ENCODE measurements around the gene UBE4B. TPM values are rescaled to one million over a fixed set of nuclear protein-coding genes. Genes with fewer than 3 reads are reported as not detected.

Gene UBE4B
- total and polyA plus RNA-seq, 2 of the 13 experiments (the other 11 are each of a cell fraction or from before 2014, with no cell fraction given) = 15.2 to 24.8 TPM

DNA sequence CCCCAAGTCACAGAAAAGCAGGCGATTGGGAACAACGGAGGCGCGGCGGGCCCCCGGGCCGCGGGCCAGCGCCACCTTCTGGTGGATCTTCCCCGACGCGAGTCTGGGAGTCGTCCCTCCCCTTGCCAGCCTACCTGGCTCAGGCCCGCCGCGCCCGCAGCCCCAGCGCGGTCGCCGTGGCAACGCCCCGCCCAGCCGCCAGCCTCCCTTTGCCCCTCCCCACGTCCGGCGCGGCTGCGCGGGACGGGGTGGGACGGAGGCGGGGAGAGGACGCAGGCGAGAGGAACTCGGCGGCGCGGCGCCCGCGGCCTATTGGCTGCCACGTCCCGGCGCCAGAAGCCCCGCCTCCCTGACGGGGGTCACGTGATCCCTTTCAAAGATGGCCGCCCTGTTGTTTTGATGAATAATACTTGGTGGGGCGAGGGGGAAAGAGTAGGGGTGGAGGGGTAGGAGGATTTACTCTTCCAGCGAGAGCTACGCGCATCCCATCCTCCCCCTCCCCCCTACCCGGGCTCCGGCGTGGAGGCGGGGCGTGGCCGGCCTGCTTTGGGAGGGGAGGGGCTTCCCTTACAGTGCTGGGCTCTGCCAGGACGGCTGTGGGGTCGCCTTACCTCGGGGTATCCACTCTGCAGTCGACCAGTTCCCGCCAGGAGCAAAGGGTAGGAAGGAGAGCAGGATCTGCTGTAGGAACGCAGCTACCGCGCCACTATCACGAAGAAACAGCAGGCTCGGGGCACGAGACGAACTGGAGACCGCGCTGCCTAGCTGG is at the start of gene UBE4B (continued):
- no peak for TF ChIP-seq KLF15 (CRISPR knock-in tag; IDR thresholded peaks at IDR 0.05; ENCODE audit: borderline replicate concordance)
- TF ChIP-seq, protein P1, sequence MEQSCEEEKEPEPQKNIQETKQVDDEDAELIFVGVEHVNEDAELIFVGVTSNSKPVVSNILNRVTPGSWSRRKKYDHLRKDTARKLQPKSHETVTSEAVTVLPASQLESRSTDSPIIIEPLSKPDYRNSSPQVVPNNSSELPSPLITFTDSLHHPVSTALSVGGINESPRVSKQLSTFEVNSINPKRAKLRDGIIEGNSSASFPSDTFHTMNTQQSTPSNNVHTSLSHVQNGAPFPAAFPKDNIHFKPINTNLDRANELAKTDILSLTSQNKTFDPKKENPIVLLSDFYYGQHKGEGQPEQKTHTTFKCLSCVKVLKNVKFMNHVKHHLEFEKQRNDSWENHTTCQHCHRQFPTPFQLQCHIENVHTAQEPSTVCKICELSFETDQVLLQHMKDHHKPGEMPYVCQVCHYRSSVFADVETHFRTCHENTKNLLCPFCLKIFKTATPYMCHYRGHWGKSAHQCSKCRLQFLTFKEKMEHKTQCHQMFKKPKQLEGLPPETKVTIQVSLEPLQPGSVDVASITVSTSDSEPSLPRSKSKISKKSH (CRISPR knock-in tag; IDR thresholded peaks at IDR 0.05; ENCODE audit: borderline replicate concordance) = no peak
- TF ChIP-seq, protein P2, sequence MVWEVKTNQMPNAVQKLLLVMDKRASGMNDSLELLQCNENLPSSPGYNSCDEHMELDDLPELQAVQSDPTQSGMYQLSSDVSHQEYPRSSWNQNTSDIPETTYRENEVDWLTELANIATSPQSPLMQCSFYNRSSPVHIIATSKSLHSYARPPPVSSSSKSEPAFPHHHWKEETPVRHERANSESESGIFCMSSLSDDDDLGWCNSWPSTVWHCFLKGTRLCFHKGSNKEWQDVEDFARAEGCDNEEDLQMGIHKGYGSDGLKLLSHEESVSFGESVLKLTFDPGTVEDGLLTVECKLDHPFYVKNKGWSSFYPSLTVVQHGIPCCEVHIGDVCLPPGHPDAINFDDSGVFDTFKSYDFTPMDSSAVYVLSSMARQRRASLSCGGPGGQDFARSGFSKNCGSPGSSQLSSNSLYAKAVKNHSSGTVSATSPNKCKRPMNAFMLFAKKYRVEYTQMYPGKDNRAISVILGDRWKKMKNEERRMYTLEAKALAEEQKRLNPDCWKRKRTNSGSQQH (CRISPR knock-in tag; IDR thresholded peaks at IDR 0.05; ENCODE audit: low read depth) = no peak
- TF ChIP-seq, protein P3, sequence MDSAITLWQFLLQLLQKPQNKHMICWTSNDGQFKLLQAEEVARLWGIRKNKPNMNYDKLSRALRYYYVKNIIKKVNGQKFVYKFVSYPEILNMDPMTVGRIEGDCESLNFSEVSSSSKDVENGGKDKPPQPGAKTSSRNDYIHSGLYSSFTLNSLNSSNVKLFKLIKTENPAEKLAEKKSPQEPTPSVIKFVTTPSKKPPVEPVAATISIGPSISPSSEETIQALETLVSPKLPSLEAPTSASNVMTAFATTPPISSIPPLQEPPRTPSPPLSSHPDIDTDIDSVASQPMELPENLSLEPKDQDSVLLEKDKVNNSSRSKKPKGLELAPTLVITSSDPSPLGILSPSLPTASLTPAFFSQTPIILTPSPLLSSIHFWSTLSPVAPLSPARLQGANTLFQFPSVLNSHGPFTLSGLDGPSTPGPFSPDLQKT (CRISPR knock-in tag; IDR thresholded peaks at IDR 0.05; ENCODE audit: borderline replicate concordance) = no peak
- TF ChIP-seq POLR2A (IDR thresholded peaks at IDR 0.05; ENCODE audit: insufficient read depth in 1 of 2, low read depth in 2 of 2, low read length in 2 of 2) = peak; percentile 55 to 65
- TF ChIP-seq ZNF468 (CRISPR knock-in tag; IDR thresholded peaks at IDR 0.05) = no peak
- TF ChIP-seq, protein P4, sequence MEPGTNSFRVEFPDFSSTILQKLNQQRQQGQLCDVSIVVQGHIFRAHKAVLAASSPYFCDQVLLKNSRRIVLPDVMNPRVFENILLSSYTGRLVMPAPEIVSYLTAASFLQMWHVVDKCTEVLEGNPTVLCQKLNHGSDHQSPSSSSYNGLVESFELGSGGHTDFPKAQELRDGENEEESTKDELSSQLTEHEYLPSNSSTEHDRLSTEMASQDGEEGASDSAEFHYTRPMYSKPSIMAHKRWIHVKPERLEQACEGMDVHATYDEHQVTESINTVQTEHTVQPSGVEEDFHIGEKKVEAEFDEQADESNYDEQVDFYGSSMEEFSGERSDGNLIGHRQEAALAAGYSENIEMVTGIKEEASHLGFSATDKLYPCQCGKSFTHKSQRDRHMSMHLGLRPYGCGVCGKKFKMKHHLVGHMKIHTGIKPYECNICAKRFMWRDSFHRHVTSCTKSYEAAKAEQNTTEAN (CRISPR knock-in tag; conservative IDR thresholded peaks at IDR 0.05) = no peak
- TF ChIP-seq, protein P5, sequence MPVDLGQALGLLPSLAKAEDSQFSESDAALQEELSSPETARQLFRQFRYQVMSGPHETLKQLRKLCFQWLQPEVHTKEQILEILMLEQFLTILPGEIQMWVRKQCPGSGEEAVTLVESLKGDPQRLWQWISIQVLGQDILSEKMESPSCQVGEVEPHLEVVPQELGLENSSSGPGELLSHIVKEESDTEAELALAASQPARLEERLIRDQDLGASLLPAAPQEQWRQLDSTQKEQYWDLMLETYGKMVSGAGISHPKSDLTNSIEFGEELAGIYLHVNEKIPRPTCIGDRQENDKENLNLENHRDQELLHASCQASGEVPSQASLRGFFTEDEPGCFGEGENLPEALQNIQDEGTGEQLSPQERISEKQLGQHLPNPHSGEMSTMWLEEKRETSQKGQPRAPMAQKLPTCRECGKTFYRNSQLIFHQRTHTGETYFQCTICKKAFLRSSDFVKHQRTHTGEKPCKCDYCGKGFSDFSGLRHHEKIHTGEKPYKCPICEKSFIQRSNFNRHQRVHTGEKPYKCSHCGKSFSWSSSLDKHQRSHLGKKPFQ (CRISPR knock-in tag; IDR thresholded peaks at IDR 0.05; ENCODE audit: insufficient replicate concordance) = no peak
- no peak for TF ChIP-seq CAMTA2 (CRISPR knock-in tag; IDR thresholded peaks at IDR 0.05; ENCODE audit: borderline replicate concordance)
- TF ChIP-seq MYC (CRISPR knock-in tag; IDR thresholded peaks at IDR 0.05; ENCODE audit: borderline replicate concordance) = peak; percentile 27; the same call in 1 of the 2 replicates
- TF ChIP-seq NONO (IDR thresholded peaks at IDR 0.05) = no peak
- TF ChIP-seq NONO (CRISPR knock-in tag; conservative IDR thresholded peaks at IDR 0.05) = peak; percentile 60
- TF ChIP-seq ZNF841 (CRISPR knock-in tag; IDR thresholded peaks at IDR 0.05; ENCODE audit: borderline replicate concordance) = no peak
- TF ChIP-seq SMARCC2 (IDR thresholded peaks at IDR 0.05) = no peak
- no peak for TF ChIP-seq MED13 (CRISPR knock-in tag; IDR thresholded peaks at IDR 0.05)
- no peak for TF ChIP-seq MTF1 (CRISPR knock-in tag; IDR thresholded peaks at IDR 0.05)
- TF ChIP-seq, protein P6, sequence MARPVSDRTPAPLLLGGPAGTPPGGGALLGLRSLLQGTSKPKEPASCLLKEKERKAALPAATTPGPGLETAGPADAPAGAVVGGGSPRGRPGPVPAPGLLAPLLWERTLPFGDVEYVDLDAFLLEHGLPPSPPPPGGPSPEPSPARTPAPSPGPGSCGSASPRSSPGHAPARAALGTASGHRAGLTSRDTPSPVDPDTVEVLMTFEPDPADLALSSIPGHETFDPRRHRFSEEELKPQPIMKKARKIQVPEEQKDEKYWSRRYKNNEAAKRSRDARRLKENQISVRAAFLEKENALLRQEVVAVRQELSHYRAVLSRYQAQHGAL (CRISPR knock-in tag; IDR thresholded peaks at IDR 0.05; ENCODE audit: not compliant biosample characterization) = no peak
- TF ChIP-seq FOXJ3 (CRISPR knock-in tag; IDR thresholded peaks at IDR 0.05; ENCODE audit: borderline replicate concordance) = no peak
- TF ChIP-seq TBX3 (IDR thresholded peaks at IDR 0.05; ENCODE audit: borderline replicate concordance) = no peak
- TF ChIP-seq RBM39 (IDR thresholded peaks at IDR 0.05; ENCODE audit: low read depth, low read length, poor library complexity, severe bottlenecking) = no peak
- TF ChIP-seq CCAR2 (optimal IDR thresholded peaks at IDR 0.05; ENCODE audit: low read depth, low read length) = no peak

All from HepG2 (cell line).